Spleen (tissue), 7 donors: Measurements from ENCODE around the gene LRRK1.

Experiments used
- POLR2A ChIP-seq, 3 donors: fragments of 450-650 bp; IDR thresholded peaks; one replicate each; pipeline ENCODE4 v1.5.1; 2017; ENCODE audit warnings: antibody characterized with exemption in 3 of 3, mild to moderate bottlenecking in 1 of 3
- POLR2AphosphoS5 ChIP-seq, 3 donors: sonication (generic); formaldehyde crosslinking; IDR thresholded peaks; one replicate each; pipeline ENCODE4 v1.5.1; 2017; ENCODE audit warnings: antibody characterized with exemption in 3 of 3
- TF ChIP-seq, protein P1 (sequence below), 11 experiments: fragments of 200-600 bp in 7 of 11; fragments of 450-650 bp in 4 of 11; sonication (generic) in 4 of 11; IDR thresholded peaks in 8 of 11; conservative IDR thresholded peaks in 3 of 11; 1 replicate in 7 of 11; 2 replicates in 4 of 11; pipeline versions ENCODE4 v1.4.0 to v1.8.0; 2016 to 2021; ENCODE audit warnings: antibody characterized with exemption in 11 of 11, inconsistent platforms in 4 of 11, mild to moderate bottlenecking in 1 of 11
- donor health status: DM: no; HTN: no; CAD: no; lungs with moderate emphysema.
- donor health status: DM: no; HTN: no; CAD: no.
- donor health status: DM: no; HTN: no; CAD: no.

DNA sequence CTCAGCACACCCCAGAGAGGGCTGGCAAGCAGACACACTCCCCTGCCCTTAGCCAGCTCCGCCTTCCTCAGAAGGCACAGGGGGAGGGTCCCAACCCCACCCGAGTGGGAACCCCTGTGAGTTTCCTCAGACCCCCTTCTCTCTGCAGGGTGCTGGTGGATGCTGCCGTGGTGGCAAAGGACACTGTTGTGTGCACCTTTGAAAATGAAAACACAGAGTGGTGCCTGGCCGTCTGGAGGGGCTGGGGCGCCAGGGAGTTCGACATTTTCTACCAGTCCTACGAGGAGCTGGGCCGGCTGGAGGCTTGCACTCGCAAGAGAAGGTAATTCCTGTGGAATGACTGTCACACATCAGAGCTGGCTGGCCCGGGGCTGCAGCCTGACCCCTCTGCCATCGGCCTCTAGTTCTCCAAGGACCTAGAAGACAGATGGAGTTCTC is 149.4 kb downstream of the LRRK1 start:
- TF ChIP-seq POLR2AphosphoS5 (IDR thresholded peaks at IDR 0.05) (no peak), POLR2A (IDR thresholded peaks at IDR 0.05) (no peak)
- TF ChIP-seq, protein P1, sequence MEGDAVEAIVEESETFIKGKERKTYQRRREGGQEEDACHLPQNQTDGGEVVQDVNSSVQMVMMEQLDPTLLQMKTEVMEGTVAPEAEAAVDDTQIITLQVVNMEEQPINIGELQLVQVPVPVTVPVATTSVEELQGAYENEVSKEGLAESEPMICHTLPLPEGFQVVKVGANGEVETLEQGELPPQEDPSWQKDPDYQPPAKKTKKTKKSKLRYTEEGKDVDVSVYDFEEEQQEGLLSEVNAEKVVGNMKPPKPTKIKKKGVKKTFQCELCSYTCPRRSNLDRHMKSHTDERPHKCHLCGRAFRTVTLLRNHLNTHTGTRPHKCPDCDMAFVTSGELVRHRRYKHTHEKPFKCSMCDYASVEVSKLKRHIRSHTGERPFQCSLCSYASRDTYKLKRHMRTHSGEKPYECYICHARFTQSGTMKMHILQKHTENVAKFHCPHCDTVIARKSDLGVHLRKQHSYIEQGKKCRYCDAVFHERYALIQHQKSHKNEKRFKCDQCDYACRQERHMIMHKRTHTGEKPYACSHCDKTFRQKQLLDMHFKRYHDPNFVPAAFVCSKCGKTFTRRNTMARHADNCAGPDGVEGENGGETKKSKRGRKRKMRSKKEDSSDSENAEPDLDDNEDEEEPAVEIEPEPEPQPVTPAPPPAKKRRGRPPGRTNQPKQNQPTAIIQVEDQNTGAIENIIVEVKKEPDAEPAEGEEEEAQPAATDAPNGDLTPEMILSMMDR (IDR thresholded peaks at IDR 0.05 in 8 of 11, conservative IDR thresholded peaks at IDR 0.05 in 3 of 11), result no peak
